GM18873 (cell line): ENCODE measurements around the gene PTCHD1.

Source experiments
- ATAC-seq: cut with Tn5 transposase; IDR thresholded peaks from one replicate; pipeline ENCODE4 v1.9.1; 2021; ENCODE audit warnings: mild to moderate bottlenecking, moderate library complexity, moderate number of reproducible peaks; ENCODE audit not compliant: unreplicated experiment, low FRiP score

The PTCHD1 gene

DNA sequence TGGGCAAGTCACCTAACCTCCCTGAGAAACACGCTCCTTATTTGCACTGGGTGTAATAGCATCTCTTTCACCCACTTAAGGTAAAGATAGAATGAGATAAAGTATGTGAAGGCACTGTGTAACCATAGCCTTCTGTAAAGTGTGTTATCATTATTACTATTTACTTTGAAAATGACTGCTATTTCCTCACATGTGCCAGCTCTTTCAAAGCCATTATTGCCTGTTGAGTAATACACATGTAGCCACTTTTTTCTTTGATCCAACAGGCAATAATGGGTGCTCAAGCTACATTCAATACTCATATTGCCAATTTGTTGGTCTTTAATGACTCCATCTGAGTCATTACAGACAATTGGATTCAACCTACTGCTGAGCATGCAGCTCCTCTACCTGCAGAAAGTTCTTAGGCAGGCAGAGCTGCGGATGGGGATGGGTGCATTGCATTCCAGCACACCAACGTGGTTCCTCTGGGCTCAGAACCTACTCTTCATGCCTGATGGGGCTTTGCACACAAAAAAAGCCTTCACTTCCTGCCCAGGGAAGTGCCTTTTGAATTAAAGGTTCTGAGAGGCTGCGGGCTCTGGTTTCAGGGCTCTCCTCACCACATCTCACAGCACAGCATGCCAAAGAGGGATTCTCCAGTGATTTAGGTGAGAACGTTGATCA is 9.7 kb downstream of the PTCHD1 start:
- no peak for ATAC-seq

DNA sequence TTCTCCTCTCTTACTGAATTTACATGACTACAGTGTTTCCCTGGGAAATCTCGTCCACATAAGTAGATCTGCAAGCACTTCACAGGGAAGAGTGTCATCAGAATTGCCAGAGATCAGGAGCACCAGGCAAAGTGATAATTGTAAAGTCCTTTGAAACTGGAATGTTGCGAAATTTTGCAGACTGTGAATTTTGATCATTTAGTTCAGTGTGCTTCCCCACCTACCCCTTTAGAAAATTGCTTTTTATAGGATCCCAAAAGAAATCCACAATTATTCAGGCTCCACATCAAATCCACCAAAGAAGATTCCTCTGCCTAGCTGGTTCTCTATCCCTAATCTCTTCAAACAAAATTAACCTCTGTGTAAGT is 10.2 kb downstream of the PTCHD1 start:
- no peak for ATAC-seq

DNA sequence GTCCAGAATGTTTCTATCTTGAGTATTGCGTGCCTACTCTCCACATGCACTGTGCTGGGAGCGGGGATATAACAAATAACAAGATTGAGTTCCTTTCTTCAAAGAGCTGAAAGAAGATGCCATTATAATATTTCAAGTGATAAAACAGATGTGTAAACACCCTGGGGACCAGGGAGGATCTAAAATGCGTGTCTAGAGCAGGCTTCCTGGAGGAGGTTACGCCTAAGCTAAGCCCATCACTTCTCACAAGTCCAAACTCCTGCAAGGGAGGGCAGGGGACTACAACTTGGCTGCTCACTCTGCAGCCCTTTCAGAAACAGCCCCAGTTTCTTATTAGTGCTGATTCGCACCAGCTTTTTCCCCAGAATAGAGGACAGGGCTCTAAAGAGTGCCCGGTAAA is 21.5 kb downstream of the PTCHD1 start:
- ATAC-seq, result no peak

DNA sequence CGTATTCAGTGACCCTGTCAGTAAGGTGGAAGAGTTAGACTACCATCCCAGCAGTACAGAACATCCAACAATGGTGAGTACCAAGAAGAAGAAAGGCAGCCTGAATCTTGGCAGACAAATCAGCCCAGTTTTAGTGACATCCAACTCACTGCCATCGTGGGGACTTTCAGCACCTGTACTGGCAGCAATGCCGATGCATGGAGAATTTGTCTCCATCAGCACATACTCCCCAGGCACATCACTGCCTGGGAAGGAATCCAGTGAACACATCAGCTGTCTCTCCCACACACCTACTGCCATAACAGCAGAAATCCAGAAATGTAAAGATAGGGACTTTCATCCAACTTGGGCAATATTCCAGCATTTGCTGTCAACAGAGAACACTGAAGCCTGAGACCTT is 29.8 kb downstream of the PTCHD1 start:
- no peak for ATAC-seq

DNA sequence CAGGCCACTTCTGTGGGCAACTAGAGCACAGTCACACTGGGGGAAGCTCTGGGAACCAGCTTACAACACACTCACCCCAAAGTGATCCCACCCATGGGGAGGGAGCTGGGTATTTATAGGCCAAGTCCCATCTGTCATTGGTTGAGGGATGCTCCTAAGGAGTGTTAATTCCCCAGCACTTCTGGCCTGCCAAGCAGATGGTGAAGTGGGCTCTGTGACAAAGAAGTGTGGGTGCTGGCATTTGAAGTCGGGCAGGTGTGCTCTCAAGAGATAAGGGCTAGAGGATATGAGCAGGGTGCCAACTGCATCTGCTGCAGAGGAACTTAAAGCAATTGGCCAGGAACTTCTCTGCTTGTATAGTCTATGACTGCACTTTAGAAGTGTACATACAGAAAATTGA is 30.9 kb downstream of the PTCHD1 start:
- ATAC-seq, result no peak

DNA sequence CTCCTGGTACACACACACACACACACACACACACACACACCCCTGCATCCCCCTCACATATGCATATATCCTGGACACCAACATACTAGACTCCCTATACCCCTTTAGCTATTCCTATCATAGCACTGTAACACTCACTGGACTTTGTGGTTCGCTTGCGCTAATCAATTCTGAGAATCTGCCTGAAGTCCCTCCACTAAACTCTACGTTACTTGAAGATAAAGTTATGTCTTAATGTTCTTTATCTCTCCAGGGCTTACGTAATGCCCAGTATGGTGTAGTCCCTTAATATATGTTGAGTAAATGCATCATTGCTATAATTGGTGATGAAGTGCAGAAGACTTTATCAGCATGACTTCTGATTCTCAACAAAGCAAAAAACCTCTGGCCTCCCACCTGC is 32.3 kb downstream of the PTCHD1 start:
- no peak for ATAC-seq

DNA sequence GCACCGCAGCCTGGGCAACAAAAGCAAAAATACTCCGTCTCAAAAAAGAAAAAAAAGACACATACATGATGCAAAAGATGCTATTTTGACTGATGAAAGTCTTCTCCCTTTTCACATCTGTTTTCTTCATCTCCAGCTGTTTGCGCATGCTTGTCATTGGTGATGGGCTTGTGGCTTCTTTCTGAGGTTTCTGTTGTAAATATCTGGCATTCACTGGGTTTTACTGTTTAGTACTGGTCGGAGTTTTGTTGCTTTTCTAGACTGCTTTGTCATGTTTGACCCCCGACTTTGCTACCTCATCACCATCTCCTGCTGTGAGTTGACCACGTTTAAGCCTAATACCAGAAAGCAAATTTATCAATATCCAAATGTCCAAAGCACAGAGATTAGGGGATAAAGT is 34.4 kb downstream of the PTCHD1 start:
- ATAC-seq, result no peak

DNA sequence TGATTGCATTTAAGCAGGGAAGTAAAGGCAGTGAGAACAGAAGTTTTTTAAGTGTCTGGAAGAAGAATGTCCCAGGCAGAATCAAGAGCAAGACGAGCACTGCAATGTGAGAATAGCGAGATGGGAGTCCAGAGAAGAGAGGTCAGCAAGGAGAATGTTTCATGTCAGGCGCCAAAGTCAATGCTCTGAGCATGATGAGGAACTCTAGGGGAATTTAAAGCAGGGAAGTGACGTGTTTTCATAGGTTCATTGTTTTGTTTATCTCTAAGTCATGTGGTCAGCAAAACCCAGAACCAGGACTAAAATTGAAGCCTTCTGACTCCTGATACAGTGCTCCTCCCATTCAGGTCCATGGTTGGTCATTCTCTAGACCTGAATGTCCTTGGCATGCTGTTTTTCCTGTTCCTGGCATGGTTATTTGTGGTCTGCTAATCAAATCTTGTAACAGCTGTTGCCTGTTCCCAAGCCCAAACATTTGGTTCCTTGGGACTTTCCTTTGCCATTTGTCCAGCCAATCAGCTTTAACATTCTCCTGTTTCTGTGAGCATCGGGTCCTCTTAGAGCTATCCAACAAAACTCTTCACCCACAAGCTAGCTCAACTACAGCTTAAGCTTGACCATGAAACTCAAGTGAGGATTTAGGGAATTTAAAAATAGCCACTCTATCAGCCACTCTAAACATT is 37.7 kb downstream of the PTCHD1 start:
- no peak for ATAC-seq

DNA sequence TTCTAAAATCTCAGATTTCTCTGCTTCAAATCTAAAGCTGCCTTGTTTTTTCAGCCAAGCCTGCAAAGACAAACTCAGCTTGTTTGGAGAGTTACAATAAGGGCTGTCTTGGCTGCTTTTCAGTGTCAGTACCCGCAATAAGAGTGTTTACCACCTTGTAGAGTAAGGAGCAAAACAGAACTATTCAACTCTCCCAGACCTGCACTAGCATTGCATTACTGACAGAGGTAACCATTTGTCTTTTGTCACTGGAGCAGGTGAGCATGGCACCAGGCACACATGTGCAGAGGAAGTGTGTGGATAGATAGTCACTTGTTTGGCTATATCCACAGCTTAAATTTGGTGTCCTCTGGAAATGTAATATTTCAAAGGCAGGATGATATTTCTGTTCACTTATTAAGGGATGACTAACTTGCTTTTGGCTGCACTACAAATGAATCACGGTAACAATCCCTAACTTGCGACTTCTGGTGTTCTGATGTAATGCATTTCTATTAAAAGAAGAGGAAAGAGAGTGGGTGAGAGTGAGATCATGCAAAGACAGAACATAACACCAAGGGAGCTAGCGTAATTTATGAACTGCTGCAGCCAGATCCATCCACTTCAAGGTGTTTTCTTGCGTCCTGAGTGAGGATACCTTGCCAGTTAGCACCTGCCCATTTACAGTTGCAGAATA is 38.6 kb downstream of the PTCHD1 start:
- ATAC-seq, result no peak

DNA sequence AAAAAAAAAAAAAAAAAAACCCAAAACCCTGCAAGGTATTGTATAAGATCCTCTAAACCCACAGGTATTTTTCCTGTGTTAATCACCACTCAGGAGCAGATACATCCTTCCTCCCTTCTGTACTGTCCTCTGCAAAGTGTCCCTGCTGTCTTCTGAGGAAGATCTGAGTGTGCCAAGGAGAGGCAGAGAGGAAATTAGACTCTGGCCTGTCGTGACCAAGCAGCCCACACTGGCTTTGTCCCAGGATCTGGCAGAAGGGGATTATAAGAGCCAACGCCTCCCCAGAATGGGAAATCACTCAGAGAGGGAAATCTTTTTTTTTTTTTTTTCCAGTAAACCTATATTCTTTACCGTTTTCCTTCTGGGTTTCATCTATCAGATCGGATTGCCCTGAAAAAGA is 39.6 kb downstream of the PTCHD1 start:
- ATAC-seq, result no peak

DNA sequence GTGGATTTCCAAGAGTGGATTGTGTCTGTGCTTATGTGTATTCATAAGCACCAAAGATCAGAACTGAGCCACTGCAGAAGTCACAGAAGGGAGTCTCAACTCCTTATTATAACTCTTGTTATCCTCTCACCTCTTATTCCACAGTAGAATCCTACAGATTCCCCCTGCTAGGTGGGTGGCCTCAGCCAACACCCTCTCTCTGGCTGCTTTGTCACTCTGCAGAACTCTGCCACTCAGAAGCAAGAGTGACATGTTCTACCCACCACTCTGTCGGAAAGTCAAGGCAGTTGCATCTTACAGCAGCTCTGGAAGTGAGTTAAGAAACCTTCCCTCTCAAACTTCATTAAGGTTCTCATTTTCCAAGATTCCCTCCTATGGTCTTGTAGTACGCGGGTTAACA is 41.9 kb downstream of the PTCHD1 start:
- no peak for ATAC-seq

DNA sequence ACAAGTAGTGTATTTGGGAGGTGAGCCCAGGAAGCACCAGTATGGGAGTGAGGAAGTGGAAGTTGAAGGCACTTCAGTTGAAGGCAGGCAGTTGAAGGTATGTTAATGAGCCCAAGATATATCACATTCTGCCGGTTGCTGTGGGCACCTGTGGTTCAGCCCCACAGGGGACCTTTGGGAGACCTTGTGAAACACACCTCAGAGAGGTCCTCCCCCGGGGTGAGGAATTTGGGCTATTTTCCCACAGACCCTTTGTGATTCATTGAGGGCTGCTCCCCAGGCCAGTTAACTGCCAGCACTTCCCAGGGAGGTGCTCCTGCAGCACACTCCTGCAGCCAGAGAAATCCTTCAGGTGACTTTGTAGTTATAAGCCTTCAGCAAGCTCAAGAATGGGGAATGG is 45.9 kb downstream of the PTCHD1 start:
- ATAC-seq, result no peak

DNA sequence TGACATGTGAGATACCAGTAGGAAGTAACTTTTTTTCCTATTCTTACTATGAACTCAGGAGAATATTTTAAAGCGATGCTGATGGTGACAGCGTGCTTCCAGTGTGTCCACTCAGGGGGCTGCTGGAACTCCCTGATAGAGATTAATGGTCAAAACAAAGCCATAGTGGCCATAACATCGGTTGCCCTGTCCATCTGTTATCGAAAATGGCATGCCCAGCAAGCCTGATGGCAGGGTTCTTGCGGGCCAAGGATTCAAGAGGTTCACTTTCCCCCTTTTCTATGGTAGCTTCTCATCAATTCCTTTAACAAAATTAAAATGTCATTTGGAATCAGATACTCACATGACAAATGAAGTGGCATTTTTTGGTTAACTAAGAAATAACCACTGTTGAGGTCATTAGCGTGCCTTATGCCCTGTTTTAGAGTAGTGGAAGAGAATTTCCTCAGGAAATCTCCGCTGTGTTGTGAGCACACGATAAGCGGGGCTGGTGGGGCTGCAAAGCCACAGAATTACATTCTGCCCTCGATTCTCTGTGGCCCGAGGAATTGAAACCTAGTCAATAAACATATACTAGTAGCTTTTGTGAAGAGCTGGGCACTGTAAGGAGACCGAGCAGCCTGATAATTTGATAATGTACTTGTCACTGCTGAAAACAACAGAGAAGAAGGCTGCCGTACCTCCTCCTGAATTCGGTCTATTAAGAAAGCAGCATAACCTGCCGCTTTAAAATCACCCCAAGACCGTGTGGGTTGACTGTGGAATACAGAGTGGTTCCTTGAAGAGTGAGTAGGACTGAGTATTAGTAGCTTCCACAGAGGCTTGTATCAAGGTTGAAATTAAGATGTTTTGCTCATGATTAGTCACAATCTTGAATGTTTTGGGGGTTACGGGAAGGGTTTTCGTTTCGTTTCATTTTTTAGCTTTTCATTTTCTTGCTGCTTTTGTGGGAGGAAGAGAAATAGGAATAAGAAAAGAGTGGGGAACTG is 46.7 kb downstream of the PTCHD1 start:
- ATAC-seq, result no peak

DNA sequence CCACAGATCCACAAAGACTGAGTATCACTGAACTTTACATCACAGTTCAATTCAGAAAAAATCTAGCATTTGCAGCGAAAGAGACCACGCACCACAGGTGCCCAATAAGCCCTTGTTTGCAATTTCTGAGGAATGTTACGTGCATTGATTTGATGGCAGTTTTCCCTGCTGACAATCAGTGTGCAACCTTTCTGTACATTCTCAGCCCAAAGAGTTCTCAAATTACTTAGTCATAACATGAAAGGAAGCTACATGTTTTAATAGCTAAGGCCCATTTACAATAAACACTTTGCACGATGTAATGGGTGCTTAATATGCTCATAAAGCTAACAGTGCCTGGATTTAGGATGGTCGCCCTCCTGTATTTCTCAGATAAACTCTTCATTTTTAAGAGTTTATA is 47.9 kb downstream of the PTCHD1 start:
- no peak for ATAC-seq

DNA sequence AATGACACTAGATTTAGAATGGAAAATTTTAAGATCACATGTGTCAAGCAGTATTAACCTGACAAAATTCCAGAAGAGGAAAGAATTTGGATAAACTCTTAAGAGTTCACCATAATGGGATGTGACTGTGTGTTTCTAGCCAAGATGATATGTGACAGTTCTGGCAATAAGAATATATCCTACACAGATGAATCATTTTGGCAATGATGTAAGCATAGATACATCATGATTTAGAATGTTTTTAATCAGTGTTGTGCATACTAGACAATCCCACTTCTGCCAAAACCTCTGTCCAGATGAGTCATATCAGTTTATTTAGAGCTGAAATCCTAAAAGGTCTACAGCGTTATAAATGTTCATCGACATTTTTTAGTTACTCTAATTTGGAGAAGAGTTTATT is 48.8 kb downstream of the PTCHD1 start:
- no peak for ATAC-seq

DNA sequence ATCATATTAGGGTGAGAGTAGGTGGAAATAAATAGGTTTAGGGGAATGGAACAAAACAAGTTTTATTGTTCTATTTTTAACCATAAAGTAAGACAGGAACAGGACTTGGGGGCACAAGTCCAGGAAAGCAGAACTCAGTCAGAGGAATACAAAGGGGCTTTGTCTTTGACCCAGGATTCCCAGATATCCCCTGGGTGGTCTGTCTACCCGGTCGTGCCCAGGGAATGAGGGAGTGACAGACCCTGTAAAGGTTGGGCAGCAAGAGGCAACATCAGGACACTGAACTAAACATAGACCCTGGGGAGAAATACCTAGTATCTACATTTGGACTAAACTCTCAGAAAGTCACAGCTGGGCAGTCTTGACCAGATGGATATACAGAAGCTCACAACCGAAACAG is 50.6 kb downstream of the PTCHD1 start:
- ATAC-seq, result no peak

DNA sequence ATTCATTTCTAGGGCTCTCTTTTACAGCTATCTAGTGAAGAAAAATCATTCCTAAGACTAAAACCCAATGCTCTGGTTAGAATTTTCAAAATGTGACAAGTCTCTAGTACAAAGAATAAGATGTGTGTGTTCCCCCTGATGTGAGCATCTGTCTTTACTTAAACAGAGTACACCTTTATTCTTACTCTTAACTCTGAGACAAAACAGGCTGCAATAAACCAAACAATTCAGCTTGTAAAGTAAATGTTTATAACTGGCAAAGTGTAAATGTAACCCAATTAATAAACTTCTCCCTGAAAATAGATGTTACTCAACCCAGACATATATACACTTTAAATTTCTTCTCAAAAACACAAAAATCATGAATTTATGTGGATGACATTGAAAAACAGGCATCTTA is 51.6 kb downstream of the PTCHD1 start:
- no peak for ATAC-seq

DNA sequence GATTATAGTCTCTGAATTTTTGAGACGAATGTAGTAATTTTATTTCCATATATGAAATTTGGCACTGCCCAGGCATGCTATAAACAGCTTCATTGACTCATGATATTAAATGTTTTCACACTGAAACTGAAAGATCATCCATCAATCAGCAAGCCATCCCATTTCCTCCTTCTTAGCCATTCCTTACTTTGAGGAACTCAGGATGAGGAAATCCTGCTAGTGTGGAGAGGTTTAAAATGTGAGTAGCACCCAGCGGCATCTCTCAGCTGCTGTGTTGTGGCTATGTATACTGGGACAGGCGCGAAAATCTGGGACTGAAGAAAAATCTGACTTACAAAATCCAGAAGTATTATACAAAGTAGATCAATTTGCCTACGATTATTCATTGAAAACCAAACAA is 52.1 kb downstream of the PTCHD1 start:
- no peak for ATAC-seq

DNA sequence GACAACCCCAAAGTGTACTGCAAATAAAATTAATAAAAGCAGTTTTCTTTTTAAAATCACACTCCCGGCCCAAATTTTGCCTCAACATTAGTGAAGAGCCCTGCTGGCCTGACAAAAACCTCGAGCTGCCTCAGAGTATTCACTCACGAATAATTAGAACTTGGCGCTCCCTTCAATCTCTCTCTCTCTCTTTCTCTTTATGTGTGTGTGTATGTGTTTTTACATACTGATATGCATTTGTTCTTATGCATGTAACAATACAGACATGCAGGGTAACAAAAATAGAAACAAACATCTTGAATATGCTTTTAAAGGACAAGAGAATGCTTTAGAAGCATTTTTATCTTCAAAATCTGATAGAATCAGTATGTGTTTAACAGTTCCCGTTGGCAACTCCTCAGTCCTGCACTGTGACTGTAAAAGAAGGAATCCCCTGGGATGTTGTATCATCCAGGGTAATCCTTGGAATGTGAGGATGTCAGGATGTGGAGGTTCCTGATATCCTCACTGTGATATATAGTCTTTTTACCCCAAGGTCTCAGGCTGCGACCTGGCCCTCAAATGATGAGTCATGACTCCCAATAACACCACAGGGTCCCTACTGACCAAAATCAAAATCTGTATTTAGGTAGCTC is 53.0 kb downstream of the PTCHD1 start:
- no peak for ATAC-seq

DNA sequence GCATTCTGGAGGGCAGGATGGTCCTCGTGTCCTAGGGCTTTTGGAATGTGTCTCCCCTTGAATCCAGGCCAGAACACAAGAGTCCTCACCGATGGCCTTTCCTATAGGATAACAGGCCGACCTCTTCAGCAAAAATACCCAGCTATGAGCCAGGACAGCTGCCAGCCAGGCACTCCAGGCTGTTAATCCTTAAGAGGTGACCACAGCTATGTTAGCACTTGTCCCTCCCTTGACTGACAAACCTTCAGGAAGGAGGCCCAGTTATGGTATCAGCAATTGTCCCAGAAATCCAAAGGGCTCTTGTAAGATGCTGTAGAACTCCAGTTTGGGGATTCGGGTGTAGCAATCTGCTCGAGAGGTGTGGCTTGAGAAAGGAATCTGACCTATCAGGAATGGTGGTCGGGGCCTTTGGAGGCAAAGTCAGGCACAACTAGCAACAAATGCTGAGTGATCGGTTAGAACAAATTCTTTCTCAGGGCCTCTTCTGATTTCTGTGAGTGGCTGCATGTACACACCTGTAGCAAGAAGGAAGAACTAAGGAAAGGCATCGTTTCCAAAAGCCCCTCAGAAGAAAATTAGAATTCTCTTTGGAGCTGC is 54.6 kb downstream of the PTCHD1 start:
- no peak for ATAC-seq
